Posterior cingulate gyrus (tissue), 11 donors: Measurements from ENCODE around the gene GPC4.

Experiments
- DNase-seq, 10 donors: peaks; one replicate each; pipeline versions ENCODE4 v3.0.0 to v3.0.0-alpha.2; 2020 to 2021; ENCODE audit warnings: mixed read lengths in 3 of 10
- intact Hi-C: fragments of 100-400 bp; cut with DNase I; formaldehyde crosslinking; loops from one replicate; pipeline ENCODE4 v1.15.1; 2023

The GPC4 gene

GRCh38 chrX:133412665-133413064 is 2.6 kb downstream of the GPC4 start:
- DNase-seq, result no peak
- intact Hi-C loops, result no loop called here

GRCh38 chrX:133412246-133412645 is 3.0 kb downstream of the GPC4 start:
- DNase-seq, result no peak
- intact Hi-C loops, result no loop called here

GRCh38 chrX:133410550-133410949 is 4.7 kb downstream of the GPC4 start:
- no peak for DNase-seq
- intact Hi-C loops, result no loop called here

GRCh38 chrX:133405498-133406185 is 9.6 kb downstream of the GPC4 start:
- DNase-seq, result no peak
- intact Hi-C loops, result no loop called here

GRCh38 chrX:133403984-133404383 is 11.3 kb downstream of the GPC4 start:
- intact Hi-C loops, result no loop called here

GRCh38 chrX:133402830-133403625 is 12.3 kb downstream of the GPC4 start:
- intact Hi-C loops, result no loop called here
- DNase-seq, result no peak

More at GRCh38 chrX:133403984-133404383, 11.3 kb downstream of the GPC4 start:
- no peak for DNase-seq

GRCh38 chrX:133402042-133402453 is 13.2 kb downstream of the GPC4 start:
- intact Hi-C loops, result no loop called here
- DNase-seq, result no peak

- intact Hi-C loops, result no loop called here
- no peak for DNase-seq
Observed at GRCh38 chrX:133401536-133401935, 13.8 kb downstream of the GPC4 start.

GRCh38 chrX:133399411-133399810 is 15.9 kb downstream of the GPC4 start:
- intact Hi-C loops, result no loop called here

GRCh38 chrX:133394765-133395164 is 20.5 kb downstream of the GPC4 start:
- no peak for DNase-seq
- intact Hi-C loops, result no loop called here

More at GRCh38 chrX:133399411-133399810, 15.9 kb downstream of the GPC4 start:
- no peak for DNase-seq

- DNase-seq, result no peak
Observed at GRCh38 chrX:133392671-133393070, 22.6 kb downstream of the GPC4 start.

GRCh38 chrX:133391111-133391510 is 24.2 kb downstream of the GPC4 start:
- DNase-seq, result no peak
- intact Hi-C loops, result no loop called here

More at GRCh38 chrX:133392671-133393070, 22.6 kb downstream of the GPC4 start:
- intact Hi-C loops, result no loop called here

GRCh38 chrX:133390676-133391075 is 24.6 kb downstream of the GPC4 start:
- no peak for DNase-seq
- intact Hi-C loops, result no loop called here

- no peak for DNase-seq
- intact Hi-C loops, result no loop called here
Observed at GRCh38 chrX:133389975-133390374, 25.3 kb downstream of the GPC4 start.

GRCh38 chrX:133384454-133384853 is 30.8 kb downstream of the GPC4 start:
- intact Hi-C loops, result no loop called here
- no peak for DNase-seq

- DNase-seq, result no peak
- intact Hi-C loops, result no loop called here
Observed at GRCh38 chrX:133380711-133381619, 34.3 kb downstream of the GPC4 start.

GRCh38 chrX:133376422-133376821 is 38.9 kb downstream of the GPC4 start:
- no peak for DNase-seq
- intact Hi-C loops, result no loop called here

GRCh38 chrX:133375615-133376340 is 39.5 kb downstream of the GPC4 start:
- intact Hi-C loops, result no loop called here
- DNase-seq, result peak in 2 of 10 donors; percentile 16 to 72

- no peak for DNase-seq
Observed at GRCh38 chrX:133374874-133375387, 40.4 kb downstream of the GPC4 start.

More at GRCh38 chrX:133374874-133375387, 40.4 kb downstream of the GPC4 start:
- intact Hi-C loops, result no loop called here
